C4-2B (cell line): ENCODE measurements around the gene ASNSD1.
"Not testable (repeated sequence)": the region's sequence is repeated elsewhere in the genome, so short reads cannot be mapped to it uniquely, and the experiment has no call there.

ENCODE experiments used
- H3K27ac ChIP-seq: fragments of 450-650 bp; 2 replicates; pipeline ENCODE4 v1.5.1; 2017
- ZFX ChIP-seq: fragments of 450-650 bp; IDR thresholded peaks from 2 replicates; pipeline ENCODE4 v1.6.1; 2017
- TF ChIP-seq, protein P1 (sequence below): fragments of 450-650 bp; conservative IDR thresholded peaks from 2 replicates; pipeline ENCODE4 v1.5.1; 2017; ENCODE audit warnings: mild to moderate bottlenecking

The ASNSD1 gene

DNA sequence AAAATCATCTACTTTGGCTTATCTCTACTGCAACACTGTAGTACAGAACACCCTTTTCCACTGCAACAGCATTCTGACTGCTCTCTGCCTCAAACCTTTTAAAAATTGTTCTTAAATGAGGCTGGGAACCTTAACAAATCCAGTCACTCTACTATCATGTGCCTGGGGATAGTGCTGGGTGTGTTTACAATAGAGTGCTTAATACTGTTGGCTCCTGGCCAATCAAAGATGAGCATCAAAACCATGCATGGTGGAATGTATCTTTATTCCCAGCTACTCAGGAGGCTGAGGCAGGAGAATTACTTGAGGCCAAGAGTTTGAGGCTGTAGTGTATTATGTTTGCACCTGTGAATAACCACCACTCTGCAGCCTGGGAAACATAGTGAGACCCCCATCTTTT, 20.6 kb downstream of the ASNSD1 start:
- H3K27ac ChIP-seq, result no peak overlapping the region
- TF ChIP-seq ZFX, result no peak
- TF ChIP-seq, protein P1, sequence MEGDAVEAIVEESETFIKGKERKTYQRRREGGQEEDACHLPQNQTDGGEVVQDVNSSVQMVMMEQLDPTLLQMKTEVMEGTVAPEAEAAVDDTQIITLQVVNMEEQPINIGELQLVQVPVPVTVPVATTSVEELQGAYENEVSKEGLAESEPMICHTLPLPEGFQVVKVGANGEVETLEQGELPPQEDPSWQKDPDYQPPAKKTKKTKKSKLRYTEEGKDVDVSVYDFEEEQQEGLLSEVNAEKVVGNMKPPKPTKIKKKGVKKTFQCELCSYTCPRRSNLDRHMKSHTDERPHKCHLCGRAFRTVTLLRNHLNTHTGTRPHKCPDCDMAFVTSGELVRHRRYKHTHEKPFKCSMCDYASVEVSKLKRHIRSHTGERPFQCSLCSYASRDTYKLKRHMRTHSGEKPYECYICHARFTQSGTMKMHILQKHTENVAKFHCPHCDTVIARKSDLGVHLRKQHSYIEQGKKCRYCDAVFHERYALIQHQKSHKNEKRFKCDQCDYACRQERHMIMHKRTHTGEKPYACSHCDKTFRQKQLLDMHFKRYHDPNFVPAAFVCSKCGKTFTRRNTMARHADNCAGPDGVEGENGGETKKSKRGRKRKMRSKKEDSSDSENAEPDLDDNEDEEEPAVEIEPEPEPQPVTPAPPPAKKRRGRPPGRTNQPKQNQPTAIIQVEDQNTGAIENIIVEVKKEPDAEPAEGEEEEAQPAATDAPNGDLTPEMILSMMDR, result no peak

DNA sequence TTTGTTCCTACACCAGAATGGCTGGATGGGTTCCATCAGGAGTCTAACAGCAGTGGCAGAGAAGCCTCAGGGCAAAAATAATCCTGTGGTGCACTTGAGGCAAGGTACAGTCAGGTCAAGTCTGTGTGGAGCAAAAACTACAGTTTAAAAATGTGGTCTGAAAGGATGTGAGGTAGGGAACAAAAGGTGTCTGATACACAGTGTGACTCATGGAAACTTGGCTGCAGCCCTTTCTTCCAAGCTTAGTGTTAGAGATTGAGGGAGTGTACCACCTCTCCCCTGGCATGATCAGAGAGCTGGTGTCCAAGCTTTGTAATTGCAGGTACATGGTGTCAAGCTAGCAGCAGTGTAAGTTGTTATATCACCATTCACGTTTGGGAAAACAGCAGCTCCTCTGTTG, 22.1 kb downstream of the ASNSD1 start:
- no peak overlapping the region for H3K27ac ChIP-seq
- no peak for TF ChIP-seq ZFX
- TF ChIP-seq, protein P1, result no peak

DNA sequence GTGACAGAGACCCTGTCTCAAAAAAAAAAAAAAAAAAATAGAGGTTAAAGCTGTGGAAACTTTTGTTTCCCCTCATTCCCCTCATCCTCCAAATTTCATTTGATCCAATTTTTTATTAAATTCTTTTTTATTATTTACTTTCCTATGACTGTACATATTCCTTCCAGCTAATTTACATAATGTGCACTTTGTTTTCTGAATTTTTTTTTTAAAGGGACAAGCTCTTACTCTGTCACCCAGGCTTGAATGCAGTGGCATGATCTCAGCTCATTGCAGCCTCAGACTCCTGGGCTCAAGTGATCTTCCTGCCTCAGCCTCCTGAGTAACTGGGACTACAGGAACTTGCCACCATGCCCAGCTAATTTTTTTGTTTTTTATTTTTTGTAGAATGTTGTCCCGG, 23.6 kb downstream of the ASNSD1 start:
- H3K27ac ChIP-seq, result no peak overlapping the region

DNA sequence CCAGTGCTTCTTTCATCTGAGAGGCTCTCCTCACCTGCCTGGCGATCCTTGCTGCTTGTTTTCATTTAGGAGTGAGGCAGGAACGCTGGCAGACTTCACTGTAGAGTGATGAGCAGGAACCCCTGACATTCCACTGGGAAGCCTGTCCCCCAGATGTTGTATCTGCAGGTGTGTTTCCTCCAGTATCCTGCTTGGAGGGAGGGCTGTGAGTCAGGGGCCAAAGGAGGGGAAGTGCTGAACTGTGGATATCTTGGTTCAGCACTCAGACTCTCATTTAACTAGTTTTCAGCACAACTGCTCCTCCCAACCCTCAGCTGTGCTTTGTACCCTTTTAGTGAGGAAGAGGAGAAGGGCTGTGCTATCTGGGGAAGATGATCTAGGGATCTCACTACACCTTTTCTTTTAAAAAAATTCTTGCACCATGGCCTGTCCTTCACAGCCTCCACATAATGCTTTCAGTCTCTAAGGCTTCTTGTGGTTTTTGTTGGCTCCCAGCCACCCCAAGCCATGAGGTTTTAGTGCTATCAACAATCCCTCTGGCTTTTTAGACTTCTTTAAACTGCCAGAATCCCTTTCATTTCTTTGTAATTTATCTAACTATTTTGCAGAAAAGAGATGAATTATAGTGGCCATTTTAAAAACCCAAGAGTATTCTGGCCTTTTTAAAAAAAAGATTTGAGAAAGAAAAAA, 24.4 kb downstream of the ASNSD1 start:
- H3K27ac ChIP-seq, result no peak overlapping the region
- TF ChIP-seq, protein P1, result no peak
- no peak for TF ChIP-seq ZFX

More for the DNA sequence above, 23.6 kb downstream of the ASNSD1 start:
- no peak for TF ChIP-seq ZFX
- TF ChIP-seq, protein P1, result no peak

DNA sequence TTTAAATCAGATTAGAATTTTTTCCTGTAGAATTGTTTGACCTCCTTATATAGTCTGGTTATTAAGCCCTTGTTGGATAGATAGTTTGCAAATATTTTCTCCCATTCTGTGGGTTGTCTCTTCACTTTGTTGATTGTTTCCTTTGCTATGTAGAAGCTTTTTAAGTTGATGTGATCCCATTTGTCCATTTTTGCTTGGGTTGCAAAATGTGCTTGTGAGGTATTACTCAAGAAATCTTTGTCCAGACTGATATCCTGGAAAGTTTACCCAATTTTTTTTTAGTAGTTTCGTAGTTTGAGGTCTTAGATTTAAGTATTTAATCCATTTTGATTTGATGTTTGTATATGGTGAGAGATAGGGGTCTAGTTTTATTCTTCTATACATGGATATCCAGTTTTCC, 26.5 kb downstream of the ASNSD1 start:
- not testable (repeated sequence) for H3K27ac ChIP-seq

DNA sequence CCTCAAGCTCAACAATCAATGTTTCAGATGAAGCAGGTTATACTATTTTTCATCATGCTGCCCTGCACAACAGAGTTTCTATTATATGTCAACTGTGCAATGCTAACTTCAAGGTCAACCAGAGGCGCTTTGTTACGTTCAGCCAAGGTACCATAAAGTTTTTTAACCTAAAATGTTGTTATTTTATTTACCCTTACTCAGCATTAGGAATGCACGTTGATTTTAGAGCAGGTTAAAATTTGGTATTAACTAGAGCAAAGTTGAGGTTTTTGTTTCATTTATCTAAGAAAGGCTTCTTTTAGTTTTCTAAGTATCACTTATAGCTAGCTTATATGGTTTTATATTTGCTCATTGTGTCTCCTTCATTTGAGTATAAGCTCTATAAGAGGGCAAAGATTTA, 35.0 kb downstream of the ASNSD1 start:
- no peak for TF ChIP-seq ZFX
- TF ChIP-seq, protein P1, result no peak
- H3K27ac ChIP-seq, result no peak overlapping the region

DNA sequence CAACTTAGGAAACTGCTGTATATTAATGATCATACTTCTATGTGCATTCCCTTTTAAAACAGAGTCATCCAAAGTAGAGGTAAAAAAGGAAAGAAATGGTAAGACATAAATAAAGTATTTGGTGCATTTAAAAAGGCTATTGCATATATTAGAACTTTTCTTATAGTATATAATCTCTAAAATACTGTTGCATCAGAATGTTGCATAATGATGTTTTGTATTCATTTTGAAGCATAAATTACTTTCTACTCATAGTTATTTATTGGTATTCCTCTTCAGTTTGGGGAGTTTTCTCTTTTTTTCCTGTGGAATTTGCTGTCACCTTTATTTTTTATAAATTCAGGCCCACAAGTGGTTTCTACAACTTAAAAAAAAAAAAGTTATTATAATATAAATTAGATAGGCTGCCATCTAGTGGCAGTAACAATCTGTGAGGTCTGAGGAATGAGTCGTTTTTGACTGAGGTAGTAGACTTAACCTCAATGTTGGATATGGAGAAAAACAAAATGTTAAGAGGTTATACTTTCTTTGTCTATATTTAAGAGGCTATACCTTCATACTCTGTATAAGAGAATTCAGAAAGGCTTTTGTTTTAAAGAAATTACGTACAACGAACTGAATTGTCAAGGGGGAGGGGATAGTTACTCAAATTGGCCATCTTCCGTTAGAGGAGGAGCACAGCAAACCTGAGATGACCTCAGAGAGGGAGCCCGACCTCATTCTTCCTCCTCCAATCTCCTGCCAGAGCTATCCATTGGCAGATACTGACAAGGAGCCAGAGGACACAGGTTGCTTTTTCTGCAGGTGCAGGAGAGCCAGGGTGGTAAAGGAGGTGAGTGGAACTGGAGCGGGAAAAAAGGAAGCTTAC, 37.0 kb downstream of the ASNSD1 start:
- H3K27ac ChIP-seq, result no peak overlapping the region
- TF ChIP-seq ZFX, result no peak
- TF ChIP-seq, protein P1, result peak; percentile 80
